A549 treated with ZK216348 at 1 μM for 4 hours (cell line): ENCODE data around the gene MYO18B. TPM values are rescaled to one million over a fixed set of nuclear protein-coding genes. Genes with fewer than 3 reads are reported as not detected.

Experiments used
- total RNA-seq: library from RNA; stranded (reverse); fragments of 200-300 nt; extraction: Qiagen RNA extraction; gene quantifications from 5 replicates; pipeline ENCODE4 v1.2.3, GENCODE V29; 2022; ENCODE audit warnings: low read depth

The MYO18B gene, protein sequence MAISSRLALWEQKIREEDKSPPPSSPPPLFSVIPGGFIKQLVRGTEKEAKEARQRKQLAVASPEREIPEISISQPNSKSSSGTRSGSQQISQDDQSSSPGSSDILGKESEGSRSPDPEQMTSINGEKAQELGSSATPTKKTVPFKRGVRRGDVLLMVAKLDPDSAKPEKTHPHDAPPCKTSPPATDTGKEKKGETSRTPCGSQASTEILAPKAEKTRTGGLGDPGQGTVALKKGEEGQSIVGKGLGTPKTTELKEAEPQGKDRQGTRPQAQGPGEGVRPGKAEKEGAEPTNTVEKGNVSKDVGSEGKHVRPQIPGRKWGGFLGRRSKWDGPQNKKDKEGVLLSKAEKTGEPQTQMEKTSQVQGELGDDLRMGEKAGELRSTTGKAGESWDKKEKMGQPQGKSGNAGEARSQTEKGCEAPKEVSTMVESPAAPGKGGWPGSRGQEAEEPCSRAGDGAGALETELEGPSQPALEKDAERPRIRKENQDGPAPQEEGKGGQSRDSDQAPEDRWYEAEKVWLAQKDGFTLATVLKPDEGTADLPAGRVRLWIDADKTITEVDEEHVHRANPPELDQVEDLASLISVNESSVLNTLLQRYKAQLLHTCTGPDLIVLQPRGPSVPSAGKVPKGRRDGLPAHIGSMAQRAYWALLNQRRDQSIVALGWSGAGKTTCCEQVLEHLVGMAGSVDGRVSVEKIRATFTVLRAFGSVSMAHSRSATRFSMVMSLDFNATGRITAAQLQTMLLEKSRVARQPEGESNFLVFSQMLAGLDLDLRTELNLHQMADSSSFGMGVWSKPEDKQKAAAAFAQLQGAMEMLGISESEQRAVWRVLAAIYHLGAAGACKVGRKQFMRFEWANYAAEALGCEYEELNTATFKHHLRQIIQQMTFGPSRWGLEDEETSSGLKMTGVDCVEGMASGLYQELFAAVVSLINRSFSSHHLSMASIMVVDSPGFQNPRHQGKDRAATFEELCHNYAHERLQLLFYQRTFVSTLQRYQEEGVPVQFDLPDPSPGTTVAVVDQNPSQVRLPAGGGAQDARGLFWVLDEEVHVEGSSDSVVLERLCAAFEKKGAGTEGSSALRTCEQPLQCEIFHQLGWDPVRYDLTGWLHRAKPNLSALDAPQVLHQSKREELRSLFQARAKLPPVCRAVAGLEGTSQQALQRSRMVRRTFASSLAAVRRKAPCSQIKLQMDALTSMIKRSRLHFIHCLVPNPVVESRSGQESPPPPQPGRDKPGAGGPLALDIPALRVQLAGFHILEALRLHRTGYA (N-terminal part only)
- total RNA-seq: 0.07 to 0.15 TPM in 2 of 5 replicates, not detected in the others

DNA sequence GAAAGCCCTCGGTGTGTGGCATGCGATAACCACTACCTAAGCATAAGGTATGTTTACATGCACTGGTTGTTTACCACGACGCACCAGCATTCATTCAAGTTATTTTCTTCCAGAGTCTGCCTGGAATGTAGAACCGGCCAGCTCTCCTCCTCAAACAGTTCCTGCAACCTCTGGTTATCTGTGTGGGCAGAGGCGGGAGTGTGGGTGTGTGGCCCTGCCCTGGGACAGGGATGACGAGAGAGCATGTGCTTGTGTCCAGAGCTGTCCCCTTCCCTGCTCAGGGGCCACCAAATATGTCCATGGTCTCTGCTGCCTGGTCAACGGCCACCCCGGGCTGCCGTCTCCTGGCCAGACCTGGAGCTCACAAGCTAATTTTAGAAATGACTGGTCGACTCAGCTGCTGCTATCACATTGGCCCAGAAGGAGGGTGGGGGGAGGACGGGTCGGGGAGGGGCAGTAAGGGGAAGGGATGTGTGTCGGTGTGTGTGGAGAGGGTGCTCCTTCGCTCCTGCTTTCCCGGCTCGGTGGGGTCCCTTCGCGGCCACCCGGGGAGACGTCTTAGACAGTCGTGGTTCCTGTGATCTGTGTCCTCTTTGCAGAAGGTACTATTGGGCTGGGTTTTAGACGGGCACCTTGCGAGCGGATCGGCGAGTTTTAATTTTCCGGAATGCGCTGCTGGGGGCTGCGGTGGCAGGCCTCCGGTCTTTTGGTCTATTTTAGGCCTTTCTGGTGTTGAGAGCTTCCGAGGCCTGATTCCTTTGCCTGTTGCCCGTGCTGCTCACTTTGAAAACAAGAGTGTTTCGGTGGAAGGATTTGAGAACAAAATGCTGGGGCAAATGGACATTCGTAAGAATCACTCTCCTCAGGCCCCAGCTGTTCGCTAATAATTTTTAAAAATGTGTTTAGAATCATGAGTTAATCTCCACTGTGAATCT lies at the start of gene MYO18B:
Gene MYO18B (plus strand): TSS at position 497 of the 935 bp plus-strand sequence. CDS start 18,905 bp downstream, outside the sequence.

Other genes with a start within 250 kb of the MYO18B start
- gene GRK3, start 177.5 kb upstream of the MYO18B start, total RNA-seq: 3.0 to 4.3 TPM (median 3.5 TPM) in 5 replicates